ENCODE results near the gene CXXC1. TPM values are rescaled to one million over a fixed set of nuclear protein-coding genes. Genes with fewer than 3 reads are reported as not detected.

The CXXC1 gene
- total and polyA plus RNA-seq, 2 of the 13 experiments (the other 11 are each of a cell fraction or from before 2014, with no cell fraction given) = 32.9 to 39.0 TPM

- Histone ChIP-seq H3K9ac (ENCODE audit: insufficient read depth, low read depth, low read length) (no peak overlapping the region), H3K27me3 (ENCODE audit: control insufficient read depth in 1 of 2, insufficient read depth in 2 of 2, low read length in 2 of 2) (peaks cover 0 to 4% of the 10 kb centered on the region in 2 experiments; a peak in 2 of 5 replicates), H3K79me2 (ENCODE audit: insufficient read depth, low read length) (peaks cover 3% of the 10 kb centered on the region), H3K4me3 (replicated peaks in 1 of 3; ENCODE audit: insufficient read depth in 1 of 3, low read depth in 2 of 3, low read length in 3 of 3) (no peak overlapping the region), H4K20me1 (ENCODE audit: insufficient read depth, low read length) (no peaks in the 10 kb centered on the region), H2AFZ (ENCODE audit: low read length) (no peak overlapping the region), H3K27ac (ENCODE audit: extremely low read length, insufficient read depth, low read length) (no peak overlapping the region), H3K9me3 (ENCODE audit: low read length) (no peaks in the 10 kb centered on the region), H3K4me2 (ENCODE audit: low read depth, low read length) (no peak overlapping the region; the same call in 1 of the 2 replicates), H3K4me1 (ENCODE audit: insufficient read depth, low read length) (peaks cover 16% of the 10 kb centered on the region), H3K36me3 (replicated peaks in 1 of 2; ENCODE audit: control insufficient read depth in 1 of 2, insufficient read depth in 2 of 2, low read length in 2 of 2) (peaks cover 3 to 17% of the 10 kb centered on the region in 2 experiments; a peak in 2 of 5 replicates)
- FAIRE-seq (no peak), DNase-seq (ENCODE audit: low spot score) (no peak), ATAC-seq (no peak)
- WGBS (ENCODE audit: low lambda C conversion rate) = 48% methylated on average over 4 of the region's 4 CpGs
- intact Hi-C loops (cut with micrococcal nuclease; ENCODE audit: unreplicated experiment) (loop anchor here (2.0 to 5.0 kb wide), 4 partner anchors 18 to 138 kb away; no protein-coding TSS in a partner anchor), in situ Hi-C loops (cut with HindIII; ENCODE audit: extremely low pct_ligation_motif_present, low pct_unique_long_range_greater_than_20kb) (loop anchor here (10.0 kb wide), 1 partner anchor 136 kb away; no protein-coding TSS in a partner anchor)
- ChIA-PET CTCF (ENCODE audit: low intra/inter-chr PET ratio, low total read pairs) (no interaction called here), POLR2A (no interaction called here)
- no TSS peak for BruUV-seq (replicated peaks)
- TF ChIP-seq IRF9 (CRISPR knock-in tag; IDR thresholded peaks at IDR 0.05; ENCODE audit: borderline replicate concordance) (no peak), ZUFSP (CRISPR knock-in tag; IDR thresholded peaks at IDR 0.05; ENCODE audit: borderline replicate concordance) (no peak), ZNF510 (CRISPR knock-in tag; IDR thresholded peaks at IDR 0.05; ENCODE audit: low read depth) (no peak), ARHGAP35 (CRISPR knock-in tag; IDR thresholded peaks at IDR 0.05; ENCODE audit: borderline replicate concordance) (no peak), CEBPZ (IDR thresholded peaks at IDR 0.05; ENCODE audit: low read length) (no peak), ZNF333 (CRISPR knock-in tag; IDR thresholded peaks at IDR 0.05; ENCODE audit: borderline replicate concordance) (no peak), RFXANK (CRISPR knock-in tag; IDR thresholded peaks at IDR 0.05) (no peak), ZMYM2 (CRISPR knock-in tag; IDR thresholded peaks at IDR 0.05) (no peak)
Observed at GRCh38 chr18:50289108-50289443, 1.6 kb upstream of the CXXC1 start.
